Gastroesophageal sphincter (tissue), 3 donors: Measurements from ENCODE around the gene SLC35G6.

ENCODE experiments used
- CTCF ChIP-seq, 4 experiments: fragments of 200-600 bp in 2 of 4; fragments of 450-650 bp in 2 of 4; sonication (generic) in 1 of 4; IDR thresholded peaks; one replicate each; pipeline ENCODE4 v1.5.1; 2017 to 2019; ENCODE audit warnings: antibody characterized with exemption in 4 of 4, mild to moderate bottlenecking in 2 of 4, moderate library complexity in 2 of 4
- EP300 ChIP-seq: sonication (generic); formaldehyde crosslinking; IDR thresholded peaks from one replicate; pipeline ENCODE4 v1.6.1; 2017; ENCODE audit warnings: antibody characterized with exemption, mild to moderate bottlenecking
- POLR2A ChIP-seq, 2 donors: fragments of 450-650 bp; IDR thresholded peaks; one replicate each; pipeline ENCODE4 v1.6.1; 2017; ENCODE audit warnings: antibody characterized with exemption in 2 of 2, mild to moderate bottlenecking in 2 of 2, moderate library complexity in 1 of 2

GRCh38 chr17:7439462-7440112 is 41.7 kb upstream of the SLC35G6 start, which contains the start of gene FGF11:
- TF ChIP-seq CTCF (IDR thresholded peaks at IDR 0.05) (no peak), POLR2A (IDR thresholded peaks at IDR 0.05) (no peak), EP300 (no peak)
